GM12875 (cell line): ENCODE results near the gene WWOX.
"Not testable (repeated sequence)": the region's sequence is repeated elsewhere in the genome, so short reads cannot be mapped to it uniquely, and the experiment has no call there.

ENCODE experiments used
- H3K4me3 ChIP-seq: one replicate; pipeline ENCODE4 v1.5.1; 2011; ENCODE audit warnings: low read depth, low read length, control low read depth
- CTCF ChIP-seq: IDR thresholded peaks from 2 replicates; pipeline ENCODE4 v1.5.1; 2011; ENCODE audit warnings: low read depth, mild to moderate bottlenecking, control low read depth, inconsistent platforms, low read length, moderate library complexity, borderline replicate concordance; ENCODE audit not compliant: insufficient read depth

The WWOX gene

GRCh38 chr16:78099271-78100111 is at the start of gene WWOX:
Gene WWOX, plus strand, starts transcription at chr16:78099654.
- peak within 1 kb of the TSS; percentile 87 for H3K4me3 ChIP-seq
- no peak; the same call in 1 of the 2 replicates for TF ChIP-seq CTCF

GRCh38 chr16:78050734-78051400 is 48.6 kb upstream of the WWOX start:
- no peak overlapping the region for H3K4me3 ChIP-seq
- TF ChIP-seq CTCF, result no peak

- no peak for TF ChIP-seq CTCF
- no peak overlapping the region for H3K4me3 ChIP-seq
Observed at GRCh38 chr16:78057803-78058564, 41.5 kb upstream of the WWOX start.

GRCh38 chr16:78059806-78060205 is 39.6 kb upstream of the WWOX start:
- H3K4me3 ChIP-seq, result not testable (repeated sequence)

GRCh38 chr16:78060295-78060694 is 39.2 kb upstream of the WWOX start:
- no peak overlapping the region for H3K4me3 ChIP-seq
- no peak for TF ChIP-seq CTCF

- no peak for TF ChIP-seq CTCF
- H3K4me3 ChIP-seq, result no peak overlapping the region
Observed at GRCh38 chr16:78060809-78061208, 38.6 kb upstream of the WWOX start.

- no peak overlapping the region for H3K4me3 ChIP-seq
- TF ChIP-seq CTCF, result no peak
Observed at GRCh38 chr16:78065319-78065718, 34.1 kb upstream of the WWOX start.
